GM23248 (cell line): ENCODE data around the gene MRGPRX4. TPM values are rescaled to one million over a fixed set of nuclear protein-coding genes. Genes with fewer than 3 reads are reported as not detected.
"Not testable (repeated sequence)": the region's sequence is repeated elsewhere in the genome, so short reads cannot be mapped to it uniquely, and the experiment has no call there.

Experiments
- DNase-seq: peaks from one replicate; pipeline ENCODE4 v3.0.0-alpha.2; 2015
- H2AFZ ChIP-seq: fragments of 200-600 bp; sonication (generic); 2 replicates; pipeline ENCODE4 v1.6.1; 2016; ENCODE audit warnings: antibody characterized with exemption
- H3F3A ChIP-seq: fragments of 200-600 bp; sonication (generic); 2 replicates; pipeline ENCODE4 v1.6.1; 2016; ENCODE audit warnings: mild to moderate bottlenecking, antibody characterized with exemption, mixed run types; ENCODE audit not compliant: insufficient read depth
- H3K27ac ChIP-seq: fragments of 200-600 bp; sonication (generic); 2 replicates; pipeline ENCODE4 v1.5.1; 2016; ENCODE audit warnings: mild to moderate bottlenecking
- H3K27me3 ChIP-seq: fragments of 200-600 bp; sonication (generic); replicated peaks from 2 replicates; pipeline ENCODE4 v1.6.1; 2016; ENCODE audit warnings: mild to moderate bottlenecking; ENCODE audit not compliant: insufficient read depth
- H3K36me3 ChIP-seq: fragments of 200-600 bp; sonication (generic); 2 replicates; pipeline ENCODE4 v1.6.1; 2016; ENCODE audit warnings: low read depth, mild to moderate bottlenecking
- H3K4me1 ChIP-seq: fragments of 200-600 bp; sonication (generic); 2 replicates; pipeline ENCODE4 v1.6.1; 2016; ENCODE audit warnings: mild to moderate bottlenecking; ENCODE audit not compliant: insufficient read depth
- H3K4me2 ChIP-seq: fragments of 200-600 bp; sonication (generic); one replicate; pipeline ENCODE4 v1.6.1; 2016; ENCODE audit warnings: mild to moderate bottlenecking; ENCODE audit not compliant: unreplicated experiment
- H3K4me3 ChIP-seq: fragments of 200-600 bp; sonication (generic); 2 replicates; pipeline ENCODE4 v1.5.1; 2016; ENCODE audit warnings: mild to moderate bottlenecking
- H3K79me2 ChIP-seq: fragments of 200-600 bp; sonication (generic); 2 replicates; pipeline ENCODE4 v1.6.1; 2016; ENCODE audit warnings: mild to moderate bottlenecking; ENCODE audit not compliant: insufficient read depth
- H3K9ac ChIP-seq: fragments of 200-600 bp; sonication (generic); 2 replicates; pipeline ENCODE4 v1.6.1; 2016; ENCODE audit warnings: mild to moderate bottlenecking
- H3K9me2 ChIP-seq: fragments of 200-600 bp; sonication (generic); 2 replicates; pipeline ENCODE4 v1.6.1; 2016; ENCODE audit warnings: mixed run types, mild to moderate bottlenecking, moderate library complexity; ENCODE audit not compliant: insufficient read depth
- H3K9me3 ChIP-seq: fragments of 200-600 bp; sonication (generic); one replicate; pipeline ENCODE4 v1.6.1; 2017; ENCODE audit warnings: low read depth
- H4K20me1 ChIP-seq: fragments of 200-600 bp; sonication (generic); 2 replicates; pipeline ENCODE4 v1.6.0; 2016; ENCODE audit not compliant: insufficient read depth
- EZH2 ChIP-seq: fragments of 200-600 bp; sonication (generic); IDR thresholded peaks from 2 replicates; pipeline ENCODE4 v1.6.1; 2018; ENCODE audit warnings: antibody characterized with exemption, mild to moderate bottlenecking; ENCODE audit not compliant: insufficient read depth, poor library complexity, severe bottlenecking
- EZH2phosphoT487 ChIP-seq: fragments of 200-600 bp; sonication (generic); IDR thresholded peaks from 2 replicates; pipeline ENCODE4 v1.6.1; 2018; ENCODE audit warnings: antibody characterized with exemption, moderate library complexity, mild to moderate bottlenecking, low read depth; ENCODE audit not compliant: insufficient read depth
- WGBS, 2 experiments: methylation state at CpG; one replicate each; pipeline ENCODE4 v1.1.6; 2015 to 2017; ENCODE audit warnings: low lambda C conversion rate in 2 of 2, low coverage in 1 of 2; ENCODE audit errors: missing lambda C conversion rate in 2 of 2; 5-methylcytosine and 5-hydroxymethylcytosine counted together
- in situ Hi-C: fragments of 300-500 bp; cut with MboI; formaldehyde crosslinking; loops from 2 replicates; pipeline ENCODE4 v1.15.0; 2020
- polyA plus RNA-seq: library from polyadenylated mRNA; unstranded; fragments of >200 nt; fragmentation: Nextera tagmentation; extraction: Ambion mirVana; gene quantifications from 2 replicates; pipeline ENCODE4 v1.2.1, GENCODE V29; 2016
- total RNA-seq: library from RNA; depleted of rRNA; stranded (reverse); fragments of >200 nt; shearing (Covaris generic); gene quantifications from 2 replicates; pipeline ENCODE4 v1.2.3, GENCODE V29; 2014

The MRGPRX4 gene
- total and polyA plus RNA-seq, 2 experiments from 2014 or later = not detected

DNA sequence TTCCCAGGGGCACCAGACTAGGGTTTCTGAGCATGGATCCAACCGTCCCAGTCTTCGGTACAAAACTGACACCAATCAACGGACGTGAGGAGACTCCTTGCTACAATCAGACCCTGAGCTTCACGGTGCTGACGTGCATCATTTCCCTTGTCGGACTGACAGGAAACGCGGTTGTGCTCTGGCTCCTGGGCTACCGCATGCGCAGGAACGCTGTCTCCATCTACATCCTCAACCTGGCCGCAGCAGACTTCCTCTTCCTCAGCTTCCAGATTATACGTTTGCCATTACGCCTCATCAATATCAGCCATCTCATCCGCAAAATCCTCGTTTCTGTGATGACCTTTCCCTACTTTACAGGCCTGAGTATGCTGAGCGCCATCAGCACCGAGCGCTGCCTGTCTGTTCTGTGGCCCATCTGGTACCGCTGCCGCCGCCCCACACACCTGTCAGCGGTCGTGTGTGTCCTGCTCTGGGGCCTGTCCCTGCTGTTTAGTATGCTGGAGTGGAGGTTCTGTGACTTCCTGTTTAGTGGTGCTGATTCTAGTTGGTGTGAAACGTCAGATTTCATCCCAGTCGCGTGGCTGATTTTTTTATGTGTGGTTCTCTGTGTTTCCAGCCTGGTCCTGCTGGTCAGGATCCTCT, 709 bp downstream of the MRGPRX4 start:
- WGBS, 2 experiments = 72 to 79% methylated on average over 28 of the region's 28 CpGs
- H3K27me3 ChIP-seq = peaks cover 5% of the 10 kb centered on the region
- no peak overlapping the region for H3K27ac ChIP-seq
- no peak overlapping the region for H3K4me2 ChIP-seq
- DNase-seq = no peak
- H3K4me3 ChIP-seq = no peak overlapping the region
- no peak for TF ChIP-seq EZH2
- no peak for TF ChIP-seq EZH2phosphoT487
- H3K9me2 ChIP-seq = no peaks in the 10 kb centered on the region
- in situ Hi-C loops = no loop called here
- no peak overlapping the region for H3K9ac ChIP-seq
- H4K20me1 ChIP-seq = no peaks in the 10 kb centered on the region
- H3F3A ChIP-seq = no peaks in the 10 kb centered on the region
- H3K4me1 ChIP-seq = no peaks in the 10 kb centered on the region
- no peaks in the 10 kb centered on the region for H3K79me2 ChIP-seq
- no peaks in the 10 kb centered on the region for H3K36me3 ChIP-seq
- H3K9me3 ChIP-seq = no peaks in the 10 kb centered on the region
- H2AFZ ChIP-seq = no peak overlapping the region

DNA sequence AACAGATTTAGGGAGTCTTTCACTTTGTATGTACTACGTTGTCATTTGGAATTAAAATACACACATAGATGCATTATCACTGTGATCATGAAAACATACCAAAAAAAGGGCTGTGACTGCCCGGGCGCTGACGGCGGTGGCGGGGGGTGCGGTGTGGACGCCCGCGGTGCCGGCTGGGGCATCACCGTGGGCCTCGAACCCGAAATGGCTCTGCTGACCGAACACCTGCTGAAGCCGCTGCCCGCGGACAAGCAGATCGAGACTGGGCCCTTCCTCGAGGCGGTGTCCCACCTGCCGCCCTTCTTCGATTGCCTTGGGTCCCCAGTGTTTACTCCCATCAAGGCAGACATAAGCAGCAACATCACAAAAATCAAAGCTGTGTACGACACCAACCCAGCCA, 16.2 kb downstream of the MRGPRX4 start:
- Histone ChIP-seq H3K4me2 (no peak overlapping the region), H3K4me3 (no peak overlapping the region), H3K79me2 (no peaks in the 10 kb centered on the region), H3K36me3 (no peaks in the 10 kb centered on the region), H3K9me2 (no peaks in the 10 kb centered on the region), H3K9ac (no peak overlapping the region), H2AFZ (no peak overlapping the region), H3K27me3 (peaks cover 3% of the 10 kb centered on the region; the same call in 1 of the 2 replicates), H4K20me1 (no peaks in the 10 kb centered on the region), H3K4me1 (no peaks in the 10 kb centered on the region), H3K27ac (no peak overlapping the region), H3K9me3 (no peaks in the 10 kb centered on the region), H3F3A (no peaks in the 10 kb centered on the region)
- no peak for DNase-seq
- TF ChIP-seq EZH2 (no peak), EZH2phosphoT487 (no peak)
- WGBS, 2 experiments = 81 to 85% methylated on average over 23 to 24 of the region's 24 CpGs
- in situ Hi-C loops = no loop called here

DNA sequence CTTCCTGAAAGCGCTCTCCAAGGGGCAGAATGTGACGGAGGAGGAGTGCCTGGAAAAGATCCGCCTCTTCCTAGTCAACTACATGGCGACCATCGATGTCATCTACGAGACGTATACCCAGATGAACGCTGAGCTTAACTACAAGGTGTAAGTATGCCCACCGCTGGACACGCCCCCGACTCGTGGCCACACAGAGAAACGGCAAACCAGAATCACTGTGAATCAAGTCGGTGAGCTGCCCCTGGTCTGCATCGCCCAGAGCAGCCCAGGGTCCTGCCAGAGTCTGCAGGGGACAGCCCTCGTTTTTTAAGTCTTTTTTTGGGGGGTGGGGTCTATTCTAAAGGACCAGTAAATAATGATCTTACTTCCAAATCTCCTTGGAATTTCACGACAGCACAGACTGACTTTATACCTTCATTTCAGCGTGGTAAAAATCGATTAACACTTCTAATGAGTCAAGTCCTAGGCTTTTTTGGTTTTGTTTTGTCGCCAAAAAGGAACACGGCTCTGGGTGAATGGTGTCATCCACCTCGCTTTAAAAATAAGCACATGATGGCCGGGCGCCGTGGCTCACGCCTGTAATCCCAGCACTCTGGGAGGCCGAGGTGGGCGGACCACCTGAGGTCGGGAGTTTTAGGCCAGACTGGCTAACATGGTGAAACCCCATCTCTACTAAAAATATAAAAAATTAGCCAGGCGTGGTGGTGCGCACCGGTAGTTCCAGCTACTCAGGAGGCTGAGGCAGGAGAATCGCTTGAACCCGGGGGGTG, 17.0 kb downstream of the MRGPRX4 start:
- DNase-seq, H3K4me1 ChIP-seq, H3F3A ChIP-seq, H3K79me2 ChIP-seq, H3K27me3 ChIP-seq, H4K20me1 ChIP-seq, H3K9ac ChIP-seq, H3K4me3 ChIP-seq, H3K4me2 ChIP-seq, H3K9me2 ChIP-seq, H3K9me3 ChIP-seq, H2AFZ ChIP-seq, H3K27ac ChIP-seq, in situ Hi-C loops, H3K36me3 ChIP-seq: not testable (repeated sequence)
- 66 to 71% methylated on average over 28 to 34 of the region's 34 CpGs for WGBS, 2 experiments

DNA sequence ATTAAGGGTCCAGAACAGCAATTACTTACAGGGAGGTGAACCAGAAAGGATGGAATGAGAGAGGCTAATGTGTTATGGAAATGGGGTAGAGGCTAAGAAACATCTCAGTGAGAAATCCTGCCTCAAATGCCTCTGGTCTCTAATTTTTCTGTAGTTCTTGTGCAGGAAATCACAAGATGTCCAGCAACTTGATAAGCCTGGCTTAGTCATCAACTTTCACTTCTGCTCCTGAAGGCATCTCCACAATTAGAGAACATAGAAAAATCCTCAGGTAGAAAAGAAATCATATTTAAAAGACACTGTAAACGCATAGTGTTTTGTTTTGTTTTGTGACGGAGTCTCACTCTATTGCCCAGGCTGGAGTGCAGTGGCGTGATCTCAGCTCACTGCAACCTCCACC, 18.7 kb downstream of the MRGPRX4 start:
- no peaks in the 10 kb centered on the region for H3K36me3 ChIP-seq
- no peaks in the 10 kb centered on the region for H4K20me1 ChIP-seq
- no peak overlapping the region for H3K4me2 ChIP-seq
- no peaks in the 10 kb centered on the region for H3K4me1 ChIP-seq
- H3K9me3 ChIP-seq = no peaks in the 10 kb centered on the region
- H3K79me2 ChIP-seq = no peaks in the 10 kb centered on the region
- in situ Hi-C loops = no loop called here
- H3K4me3 ChIP-seq = no peak overlapping the region
- no peaks in the 10 kb centered on the region for H3F3A ChIP-seq
- H3K27me3 ChIP-seq = no peaks in the 10 kb centered on the region; the same call in 1 of the 2 replicates
- DNase-seq = no peak
- TF ChIP-seq EZH2 (no peak), EZH2phosphoT487 (no peak)
- H3K9me2 ChIP-seq = no peaks in the 10 kb centered on the region
- no peak overlapping the region for H3K9ac ChIP-seq
- no peak overlapping the region for H3K27ac ChIP-seq
- H2AFZ ChIP-seq = no peak overlapping the region
- WGBS, 2 experiments = 73 to 80% methylated on average over 3 of the region's 3 CpGs
